ENCODE results near the gene TLE5.
"Not testable (repeated sequence)": the region's sequence is repeated elsewhere in the genome, so short reads cannot be mapped to it uniquely, and the experiment has no call there.

Gene TLE5

GRCh38 chr19:3096267-3096901 lies 34.1 kb upstream of the TLE5 start:
- DNase-seq: no peak

GRCh38 chr19:3095441-3096191 lies 33.3 kb upstream of the TLE5 start:
- no peak for DNase-seq

- no peak for DNase-seq
Observed at GRCh38 chr19:3094601-3095440, 32.5 kb upstream of the TLE5 start.

- DNase-seq: not testable (repeated sequence)
Observed at GRCh38 chr19:3089299-3089855, 27.1 kb upstream of the TLE5 start.

- DNase-seq: no peak
Observed at GRCh38 chr19:3087769-3088168, 25.5 kb upstream of the TLE5 start.

GRCh38 chr19:3084943-3085342 lies 22.6 kb upstream of the TLE5 start:
- no peak for DNase-seq

GRCh38 chr19:3083964-3084363 lies 21.7 kb upstream of the TLE5 start:
- no peak for DNase-seq

GRCh38 chr19:3082331-3082730 lies 20.0 kb upstream of the TLE5 start:
- no peak for DNase-seq

GRCh38 chr19:3080286-3080685 lies 18.0 kb upstream of the TLE5 start:
- no peak for DNase-seq

GRCh38 chr19:3079578-3079977 lies 17.3 kb upstream of the TLE5 start:
- DNase-seq: no peak

- DNase-seq: peak; percentile 42
Observed at GRCh38 chr19:3075605-3076431, 13.5 kb upstream of the TLE5 start.

- no peak for DNase-seq
Observed at GRCh38 chr19:3073931-3074595, 11.8 kb upstream of the TLE5 start.

- peak; percentile 98 for DNase-seq
Observed at GRCh38 chr19:3073159-3073563, 10.9 kb upstream of the TLE5 start.

GRCh38 chr19:3071768-3072167 lies 9.5 kb upstream of the TLE5 start:
- peak; percentile 30 for DNase-seq

GRCh38 chr19:3068071-3068470 lies 5.8 kb upstream of the TLE5 start:
- no peak for DNase-seq

GRCh38 chr19:3067563-3067962 lies 5.3 kb upstream of the TLE5 start:
- no peak for DNase-seq

GRCh38 chr19:3066482-3067049 lies 4.3 kb upstream of the TLE5 start:
- no peak for DNase-seq

GRCh38 chr19:3065675-3066357 lies 3.5 kb upstream of the TLE5 start:
- DNase-seq: no peak

- no peak for DNase-seq
Observed at GRCh38 chr19:3064011-3064330, 1.7 kb upstream of the TLE5 start.

- no peak for DNase-seq
Observed at GRCh38 chr19:3061182-3062161, 823 bp downstream of the TLE5 start.

Data from NCI-H1694 (cell line).